HPDE6-E6E7 (cell line): ENCODE data around the gene FAM20C.
"Not testable (repeated sequence)": the region's sequence is repeated elsewhere in the genome, so short reads cannot be mapped to it uniquely, and the experiment has no call there.

Experiments
- DNase-seq: peaks from one replicate; pipeline ENCODE4 v3.0.0; 2011; ENCODE audit warnings: missing footprints; ENCODE audit errors: extremely low spot score

Gene FAM20C

DNA sequence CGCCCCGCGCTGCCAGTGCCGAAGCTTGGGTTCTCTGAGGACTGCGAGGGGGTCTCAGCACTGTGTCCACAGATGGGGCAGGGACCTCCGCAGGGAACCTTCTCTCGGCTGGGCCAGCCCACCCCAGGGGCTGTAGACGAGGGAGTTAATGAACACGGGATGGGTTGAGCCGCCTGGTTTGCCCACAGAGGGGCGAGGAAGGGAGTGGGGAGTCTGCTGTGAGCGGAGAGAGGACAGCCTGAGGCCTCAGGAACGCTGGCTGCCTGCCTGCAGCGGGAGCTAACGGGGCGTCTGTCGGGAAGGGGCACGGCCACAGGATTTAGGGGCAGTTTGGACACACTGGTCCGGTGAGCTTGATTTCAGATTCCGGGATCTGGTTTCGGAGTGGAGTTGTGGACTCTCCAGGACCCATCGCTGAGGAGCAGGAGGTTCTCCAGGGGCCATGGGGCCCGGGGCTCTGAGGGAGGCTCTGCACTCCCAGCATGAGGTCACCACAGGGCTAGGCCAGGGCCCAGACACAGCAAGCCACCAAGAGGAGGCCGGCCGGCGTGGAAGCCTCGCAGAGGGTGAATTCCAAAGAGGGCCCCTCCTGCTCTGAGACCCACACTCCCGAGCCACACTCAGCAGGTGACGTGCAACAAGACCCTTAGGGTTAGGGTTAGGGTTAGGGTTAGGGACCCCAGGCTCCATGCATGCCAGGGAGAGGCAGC, 19.0 kb upstream of the FAM20C start:
- DNase-seq: no peak

DNA sequence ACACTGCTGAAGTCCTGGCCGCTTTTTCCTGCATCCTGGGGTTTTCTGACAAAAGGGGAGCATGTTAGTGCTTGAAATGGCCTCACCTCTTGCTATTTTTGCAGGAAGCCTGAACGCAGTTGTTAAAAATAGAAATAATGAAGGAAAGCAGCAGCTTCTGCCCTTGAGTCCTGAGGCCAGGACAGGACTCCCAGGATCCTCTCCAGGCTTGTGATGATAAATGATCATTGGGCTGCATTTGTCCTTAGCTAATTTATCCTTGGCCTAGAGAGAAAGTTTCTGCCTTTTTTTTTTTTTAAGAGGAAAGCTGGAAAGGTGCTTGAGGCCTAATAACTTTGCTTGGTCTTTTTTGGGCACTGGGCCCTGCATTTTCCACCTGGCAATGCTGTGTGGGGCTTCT, 17.7 kb upstream of the FAM20C start:
- DNase-seq: no peak

DNA sequence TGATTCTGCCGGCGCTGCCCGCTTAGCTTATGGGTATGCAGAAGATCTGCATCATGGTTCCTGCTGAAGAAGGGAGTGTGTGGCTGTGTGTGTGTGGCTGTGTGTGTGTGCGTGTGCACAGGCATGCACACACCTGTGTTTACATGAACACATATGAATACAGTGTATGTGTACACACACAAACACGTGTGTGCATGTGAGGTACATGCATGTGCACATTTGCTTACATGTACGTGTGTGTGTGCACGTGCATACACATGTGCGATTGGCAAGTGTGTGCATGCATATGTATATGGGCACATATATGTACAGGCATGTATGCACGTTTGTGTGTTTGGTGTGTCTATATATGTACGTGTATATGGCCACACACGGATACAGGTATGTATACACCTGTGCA, 16.4 kb upstream of the FAM20C start:
- no peak for DNase-seq

DNA sequence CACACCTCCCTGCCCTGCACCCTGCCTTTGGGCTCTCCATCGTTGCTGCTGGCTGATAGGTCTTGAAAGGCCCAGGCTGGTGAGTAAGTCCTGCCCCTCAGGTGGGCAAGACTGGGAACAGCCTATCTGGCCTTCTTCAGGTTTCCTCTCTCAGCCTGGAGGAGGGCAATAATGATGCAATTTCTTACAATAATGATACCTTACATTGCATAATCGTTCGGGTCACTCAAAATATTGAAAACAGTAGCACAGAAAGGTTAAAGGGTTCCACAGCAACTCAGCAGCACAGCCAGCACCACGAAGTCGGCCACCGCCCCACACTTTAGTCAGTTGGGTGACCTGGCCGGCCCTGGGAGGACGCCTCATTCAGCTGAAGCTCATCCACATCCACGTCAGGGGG, 16.0 kb upstream of the FAM20C start:
- DNase-seq: no peak

DNA sequence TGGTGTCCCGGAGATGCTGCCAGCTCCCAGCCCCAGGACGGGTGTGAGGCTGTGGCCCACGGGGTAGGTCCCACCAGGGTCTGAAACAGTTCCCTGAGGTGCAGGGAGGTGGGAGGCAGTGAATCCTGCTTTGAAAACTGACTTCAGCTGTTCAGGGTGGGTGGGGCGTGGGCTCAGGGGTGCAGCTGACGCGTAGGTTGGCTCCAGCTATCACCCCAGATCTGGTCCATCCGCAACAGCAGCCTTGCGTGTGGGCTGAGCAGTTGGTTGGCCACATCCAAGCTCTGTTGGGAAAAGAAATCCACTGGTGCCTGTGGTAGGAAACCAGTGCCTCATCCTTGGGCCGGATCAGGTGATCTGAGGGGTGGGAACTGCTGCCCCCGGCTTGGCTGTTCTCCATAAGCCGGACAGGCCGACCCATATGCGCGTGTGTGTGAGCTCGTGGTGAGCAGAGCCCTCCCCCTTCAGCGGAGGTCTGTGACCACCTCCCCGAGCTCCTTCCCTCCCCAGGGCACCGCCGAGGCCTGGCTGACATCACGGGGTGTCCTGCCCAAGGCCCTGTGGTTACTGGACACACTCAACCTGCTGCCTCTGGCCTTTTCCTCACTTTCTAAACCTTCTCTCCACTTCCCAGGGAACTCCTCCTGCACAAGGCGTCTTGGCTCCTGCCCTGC, 15.4 kb upstream of the FAM20C start:
- DNase-seq: no peak

DNA sequence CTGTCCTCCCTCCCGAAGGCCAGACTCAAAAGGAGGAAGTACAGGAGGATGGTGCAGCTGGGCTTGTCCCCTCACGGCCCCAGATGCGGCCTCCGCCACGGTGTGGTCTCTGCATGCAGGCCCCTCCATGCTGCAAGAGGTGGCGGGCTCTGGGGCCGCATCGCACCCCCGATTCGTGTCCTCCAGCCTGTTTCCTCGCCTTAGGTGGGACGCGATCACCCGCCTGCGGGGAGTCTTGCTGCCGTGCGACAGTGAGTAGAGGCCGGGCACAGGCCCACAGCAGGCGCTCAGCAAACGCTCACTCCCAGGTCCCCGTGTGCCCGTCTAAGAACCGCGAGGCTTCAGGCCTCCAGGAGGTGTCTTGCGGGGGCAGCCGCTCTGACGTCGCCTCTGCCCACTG, 13.9 kb upstream of the FAM20C start:
- DNase-seq: no peak

DNA sequence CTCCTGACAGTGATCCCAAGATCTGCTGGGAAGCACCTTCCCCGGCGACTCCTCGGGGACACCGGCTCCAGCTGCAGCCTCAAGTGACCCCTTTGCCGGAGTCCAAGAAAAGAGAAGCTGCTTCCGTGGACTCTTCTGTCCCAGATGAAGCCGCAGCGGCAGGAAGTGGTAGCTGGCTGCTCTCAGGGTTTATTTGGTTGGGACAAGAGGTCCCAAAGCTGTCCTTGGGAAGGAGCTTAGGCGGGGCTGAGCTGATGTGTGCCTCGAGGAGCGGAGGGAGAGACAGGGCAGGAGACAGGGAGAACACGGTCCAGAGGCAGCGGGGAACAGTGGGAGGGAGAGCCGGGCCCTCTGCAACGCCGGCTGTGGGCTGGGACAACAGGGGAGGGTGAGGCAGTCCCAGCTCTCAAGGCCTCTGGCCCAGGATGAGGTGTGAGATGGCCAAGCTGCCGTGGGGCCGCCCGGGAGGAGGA, 13.1 kb upstream of the FAM20C start:
- no peak for DNase-seq

DNA sequence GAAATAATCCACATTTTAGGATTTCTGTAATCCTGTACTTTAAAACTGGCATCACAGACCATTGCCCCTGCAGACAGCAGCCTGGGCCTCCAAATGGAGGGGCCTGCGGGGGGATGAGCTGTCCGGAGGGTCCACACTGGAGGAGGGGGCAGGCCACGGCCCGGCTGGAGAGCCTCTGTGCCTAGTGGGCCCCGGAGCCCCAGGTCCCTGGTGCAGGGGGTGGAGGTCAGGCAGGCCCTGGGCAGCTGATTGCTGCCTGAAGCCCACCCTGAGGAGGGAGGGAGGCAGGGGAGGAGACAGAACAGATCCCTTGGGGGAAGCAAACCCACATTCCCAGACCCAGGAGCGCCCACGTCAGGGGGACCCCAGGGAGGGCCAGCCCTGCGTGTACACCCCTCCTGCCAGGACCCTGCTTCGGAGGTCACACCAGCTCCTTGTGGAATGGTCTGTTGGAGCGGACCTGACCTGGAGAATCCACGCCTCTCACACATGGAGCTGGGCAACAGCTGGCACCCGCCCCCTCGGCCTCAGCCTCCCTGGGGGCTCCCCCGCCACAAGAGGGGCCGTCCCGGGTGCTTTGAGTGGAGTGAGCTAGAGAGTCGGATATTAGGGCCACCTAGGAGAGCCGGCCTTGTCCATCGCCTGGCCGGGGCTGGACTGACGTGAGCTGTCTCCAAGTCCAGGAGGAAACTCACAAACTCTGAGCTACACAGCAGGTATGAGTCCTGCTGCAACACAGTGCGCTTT, 12.2 kb upstream of the FAM20C start:
- DNase-seq: no peak

DNA sequence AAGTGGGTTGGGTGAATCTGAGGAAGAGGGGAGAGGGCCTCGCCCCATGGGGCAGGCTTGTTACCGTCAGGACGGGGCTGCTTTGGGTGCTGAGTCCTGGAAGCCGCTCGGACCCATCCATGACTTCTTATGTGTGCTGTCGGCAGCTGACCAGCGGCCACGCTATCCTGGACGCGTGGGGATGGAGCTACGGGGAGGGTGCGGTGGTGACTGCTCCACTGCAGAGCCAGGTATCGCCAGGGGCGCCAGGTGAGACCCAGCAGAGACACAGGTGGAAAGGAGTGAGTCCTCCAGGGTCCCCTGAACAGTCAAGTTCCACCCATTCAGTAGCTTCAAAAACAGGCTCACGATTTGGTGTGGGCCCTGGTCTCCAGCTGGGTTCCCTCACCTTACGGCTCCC, 10.6 kb upstream of the FAM20C start:
- DNase-seq: no peak

DNA sequence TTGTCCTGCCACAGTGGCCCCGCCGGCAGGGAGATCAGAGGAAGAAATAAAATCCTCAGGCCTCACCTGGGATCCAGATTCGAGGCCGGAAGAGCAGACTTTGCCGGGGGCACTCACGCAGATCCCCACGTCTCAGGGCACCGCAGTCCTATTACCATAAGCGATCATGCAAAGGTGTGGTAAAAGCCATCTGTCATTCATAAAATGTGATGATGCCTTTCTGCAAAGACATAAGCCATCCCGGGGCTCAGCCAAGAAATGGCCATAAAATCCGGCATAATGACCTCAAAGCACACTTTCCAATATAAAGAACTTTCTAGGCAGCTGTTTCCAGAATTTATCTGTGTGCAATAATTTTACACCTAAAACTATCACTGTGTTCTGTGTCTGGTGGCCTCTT, 9.9 kb upstream of the FAM20C start:
- not testable (repeated sequence) for DNase-seq

DNA sequence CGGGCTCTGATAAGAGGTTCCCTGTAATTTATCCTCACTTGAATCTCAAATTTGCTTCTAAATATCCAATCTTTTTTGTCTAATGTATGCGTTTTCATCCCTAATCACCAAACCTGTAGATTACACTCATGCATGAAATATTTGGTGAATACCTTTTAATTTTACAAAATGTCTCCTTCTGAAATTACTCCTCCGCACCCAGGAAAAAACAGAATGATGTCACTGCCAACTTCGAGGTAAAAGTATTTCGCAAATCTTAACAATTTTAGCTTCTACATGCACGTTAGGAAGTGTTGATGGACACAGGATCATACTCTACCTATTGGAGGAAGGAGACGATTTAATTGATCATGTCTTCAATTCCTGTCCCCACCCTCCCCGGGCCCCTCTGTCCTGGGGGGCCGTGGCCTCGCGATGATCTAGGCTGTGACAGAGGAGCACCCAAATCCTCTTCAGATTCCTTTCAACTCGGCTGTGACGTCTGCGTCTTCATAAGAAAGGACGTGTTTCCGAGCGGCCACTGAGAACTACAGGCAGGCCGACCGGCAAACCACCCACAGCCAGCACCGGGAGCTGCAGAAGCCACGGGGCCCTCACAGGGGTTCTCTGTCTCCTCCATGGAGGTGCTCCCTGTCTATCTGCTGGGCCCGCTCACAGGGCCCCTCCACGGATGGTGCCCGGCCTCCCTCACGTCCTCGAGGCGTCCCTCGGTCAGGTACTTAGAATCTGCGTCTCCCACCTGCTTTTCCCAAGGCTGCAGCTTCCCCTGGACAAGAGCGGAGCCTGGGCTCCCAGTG, 8.7 kb upstream of the FAM20C start:
- DNase-seq: no peak

DNA sequence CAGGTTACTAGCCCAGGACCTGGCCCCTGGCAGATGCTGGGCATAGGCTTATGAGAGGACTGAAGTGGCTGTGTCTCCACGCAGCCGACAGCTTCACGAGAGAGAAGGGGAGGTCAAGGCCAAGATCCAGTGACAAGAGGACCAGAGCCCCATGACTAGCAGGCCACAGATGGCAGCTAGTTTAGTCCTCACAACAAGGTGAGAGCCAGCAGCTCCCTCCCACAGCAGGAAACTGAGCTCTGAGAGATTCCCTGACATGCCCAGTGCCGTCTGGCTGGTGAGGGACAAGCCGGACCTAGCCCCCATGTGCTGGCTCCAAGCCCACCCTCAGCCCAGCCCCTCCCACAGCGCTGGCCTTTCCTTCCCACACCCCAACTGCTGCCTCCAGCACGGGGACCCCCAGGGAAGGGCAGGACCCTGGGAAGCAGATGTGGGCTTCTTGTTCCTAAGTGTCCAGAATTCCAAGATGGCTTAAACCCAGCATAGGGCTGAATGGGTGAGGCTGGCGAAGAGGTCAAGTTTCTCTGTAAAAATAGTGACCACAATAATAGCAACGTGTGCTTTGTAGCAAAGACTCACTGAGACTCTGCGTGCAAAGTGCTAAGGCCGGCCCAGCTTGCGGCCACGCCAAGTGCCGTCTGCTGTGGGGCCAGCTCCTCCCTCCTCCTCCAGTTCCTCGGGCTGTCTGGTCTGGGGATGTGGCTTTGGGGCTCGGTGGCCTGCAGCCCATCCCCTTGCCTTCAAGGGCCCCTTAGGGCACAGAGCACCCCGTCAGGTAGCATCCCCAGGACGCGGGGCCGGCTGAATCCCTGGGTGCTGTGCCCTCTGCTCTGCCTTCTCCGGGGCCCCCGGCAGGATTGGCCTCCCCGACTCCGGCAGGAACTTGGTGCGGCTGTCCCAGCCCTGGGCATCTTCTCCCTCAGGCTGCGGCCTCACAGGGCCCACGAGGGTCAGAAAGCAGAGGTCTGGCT, 7.8 kb upstream of the FAM20C start:
- DNase-seq: no peak

DNA sequence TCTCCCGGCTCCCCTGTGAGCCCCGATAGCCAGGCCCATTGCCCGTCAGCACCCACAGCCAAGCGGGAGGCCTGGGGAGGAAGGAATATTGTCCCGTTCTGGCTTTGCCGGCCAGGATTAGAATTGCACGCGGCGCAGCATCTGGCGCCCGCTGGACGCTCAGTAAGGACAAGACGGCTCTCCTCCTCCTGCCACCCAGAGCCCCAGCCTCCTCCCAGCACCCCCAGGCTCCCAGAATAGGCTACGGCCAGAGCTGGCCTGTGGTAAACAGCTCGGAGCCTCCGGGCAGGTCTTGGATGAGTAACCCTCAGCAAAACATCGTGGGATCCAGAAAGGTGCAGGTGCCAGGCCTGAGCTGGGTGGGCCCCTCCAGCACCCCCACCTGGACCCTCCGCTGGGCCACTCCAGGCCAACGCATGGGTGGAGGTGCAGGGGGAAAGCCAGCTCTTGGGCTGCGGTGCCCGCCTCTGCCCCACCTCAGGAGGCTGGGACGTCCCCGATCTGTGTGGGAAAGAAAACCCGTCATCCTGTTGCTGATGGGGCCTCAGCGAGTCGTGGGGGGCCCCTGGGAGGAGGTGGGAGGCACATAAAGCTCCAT, 5.8 kb upstream of the FAM20C start:
- no peak for DNase-seq

DNA sequence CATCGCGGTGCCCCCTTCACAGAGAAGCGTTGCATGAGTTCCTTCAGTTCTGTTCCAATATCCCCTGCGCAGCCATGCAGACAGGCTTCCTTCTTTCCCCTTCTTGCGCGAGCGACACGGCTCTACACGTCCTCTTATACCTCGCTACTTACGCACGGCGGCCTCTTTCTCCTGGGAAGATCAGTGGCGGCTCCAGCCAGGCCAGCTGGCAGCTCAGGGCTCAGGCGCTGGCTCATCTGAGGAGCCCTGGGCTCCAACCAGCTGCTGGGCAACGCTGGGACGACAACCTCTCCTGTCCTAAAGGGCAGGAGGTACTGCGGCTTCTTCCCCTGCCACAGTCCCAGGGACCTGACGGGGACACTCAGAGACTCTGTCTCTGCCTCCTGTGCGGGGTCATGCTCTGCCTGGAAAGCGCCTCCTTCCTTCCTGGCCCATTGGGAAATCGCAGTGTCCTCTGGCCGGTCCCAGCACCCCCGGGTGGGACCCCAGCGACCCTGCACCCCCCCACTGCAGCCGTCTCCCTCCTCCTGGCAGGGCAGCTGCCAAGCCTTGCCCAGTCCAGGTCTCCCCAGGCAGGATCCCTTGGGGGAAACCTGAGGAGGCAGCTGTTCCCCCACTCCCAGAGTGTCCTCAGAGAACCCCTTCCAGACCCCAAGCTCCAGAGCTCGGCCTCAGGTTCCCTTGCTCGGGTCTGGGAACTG, 5.0 kb upstream of the FAM20C start:
- no peak for DNase-seq

DNA sequence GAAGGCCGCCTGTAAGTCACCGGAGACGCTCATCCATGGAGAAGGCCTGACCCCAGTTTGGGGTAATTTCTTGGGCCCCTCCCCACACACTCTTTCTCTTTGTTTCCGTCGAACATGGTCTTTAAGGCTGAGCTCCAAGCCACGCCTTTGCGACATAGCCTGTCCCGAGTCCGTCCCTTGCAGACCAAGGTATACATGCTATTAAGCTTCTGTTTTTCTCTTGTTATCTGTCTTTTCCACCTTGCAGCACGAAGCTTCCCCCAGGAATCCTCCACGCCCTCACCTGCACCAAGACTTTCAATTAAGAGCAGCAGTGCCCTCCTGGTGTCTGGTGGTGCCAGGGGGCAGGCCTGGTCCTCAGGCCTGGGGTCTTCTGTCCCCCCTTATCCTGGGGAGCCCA, 4.2 kb upstream of the FAM20C start:
- DNase-seq: no peak

DNA sequence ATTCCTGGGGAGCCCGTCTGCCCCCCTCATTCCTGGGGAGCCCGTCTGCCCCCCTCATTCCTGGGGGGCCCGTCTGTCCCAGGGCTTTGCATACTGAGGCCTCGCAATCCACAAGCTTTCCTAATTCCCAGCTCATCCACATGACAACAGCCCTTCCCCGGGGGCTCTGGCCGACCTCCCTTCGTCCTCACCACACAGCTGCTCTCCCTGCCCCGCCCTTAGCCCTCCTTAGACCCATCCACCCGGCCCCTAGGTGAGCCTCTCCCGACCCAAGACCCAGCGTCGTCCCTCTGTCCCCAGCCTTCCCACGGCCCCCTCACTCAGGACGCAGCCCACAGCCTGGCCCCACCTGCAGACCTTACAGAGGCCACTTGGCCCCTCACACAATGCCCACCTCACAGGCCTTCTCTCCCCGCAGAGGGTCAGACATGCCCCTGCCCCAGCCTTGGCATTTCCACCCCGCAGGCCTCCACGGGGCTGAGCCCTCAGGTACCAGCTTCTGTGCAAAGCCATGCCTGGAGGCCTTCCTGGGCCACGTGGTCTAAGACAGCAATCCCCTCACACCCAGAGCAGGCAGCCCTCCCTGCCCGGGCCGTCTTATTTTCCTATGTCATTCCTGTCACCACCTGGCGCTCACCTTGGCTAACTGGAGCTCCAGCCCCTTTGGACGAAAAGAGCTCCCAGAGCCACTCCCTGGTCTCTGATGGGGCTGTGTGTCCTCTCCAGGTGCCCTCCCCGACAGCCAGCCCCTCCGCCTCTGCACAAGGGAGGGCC, 3.5 kb upstream of the FAM20C start:
- DNase-seq: no peak

DNA sequence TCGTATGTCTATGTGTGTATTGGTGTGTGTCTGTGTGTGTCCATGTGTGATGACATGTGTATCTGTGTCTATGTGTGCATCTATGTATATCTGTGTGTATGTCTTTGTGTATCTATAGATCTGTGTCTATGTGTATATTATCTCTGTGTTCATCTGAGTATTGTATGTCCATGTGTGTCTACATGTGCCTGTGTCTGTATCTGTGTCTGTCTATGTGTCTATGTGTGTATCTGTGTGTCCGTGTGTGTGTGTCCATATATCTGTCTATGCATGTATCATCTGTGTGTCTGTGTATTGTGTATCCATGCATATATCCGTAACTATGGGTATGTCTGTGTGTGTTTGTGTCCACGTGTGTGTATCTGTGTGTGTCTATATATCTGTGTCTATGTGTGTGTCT, 2.7 kb upstream of the FAM20C start:
- DNase-seq: no peak

DNA sequence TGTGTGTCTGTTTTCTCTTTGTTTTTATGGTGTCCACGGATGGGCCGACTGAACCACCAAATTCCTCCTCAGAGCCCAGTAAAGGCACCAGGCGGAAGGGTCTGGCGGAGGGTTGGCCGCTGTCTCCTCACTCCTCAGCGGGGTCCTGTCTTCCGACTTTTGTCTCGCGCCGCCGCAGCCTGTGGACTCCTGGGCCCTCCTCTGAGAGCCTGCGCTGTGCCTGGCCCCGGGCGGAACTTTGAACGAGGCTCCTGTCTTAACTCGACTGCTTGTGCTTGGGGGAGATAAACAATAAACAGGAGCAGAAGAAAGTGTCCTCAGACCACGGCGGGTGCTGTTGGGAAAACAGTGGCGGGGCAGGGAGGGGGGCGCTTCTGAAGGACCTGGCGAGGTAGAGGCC, 2.2 kb upstream of the FAM20C start:
- no peak for DNase-seq
